Choroid plexus epithelial cell (primary cell): ENCODE data around the gene STAP2.

Experiments used
- DNase-seq: peaks from one replicate; pipeline ENCODE4 v3.0.0-alpha.2; 2010; ENCODE audit warnings: low read depth
- H3K4me3 ChIP-seq: 2 replicates; pipeline ENCODE4 v1.5.1; 2011; ENCODE audit warnings: low read depth, mild to moderate bottlenecking, control low read depth, low read length, moderate library complexity
- CTCF ChIP-seq: conservative IDR thresholded peaks from 2 replicates; pipeline ENCODE4 v1.5.1; 2011; ENCODE audit warnings: low read depth, mild to moderate bottlenecking, control low read depth, inconsistent platforms, low read length, moderate library complexity

STAP2 gene

DNA sequence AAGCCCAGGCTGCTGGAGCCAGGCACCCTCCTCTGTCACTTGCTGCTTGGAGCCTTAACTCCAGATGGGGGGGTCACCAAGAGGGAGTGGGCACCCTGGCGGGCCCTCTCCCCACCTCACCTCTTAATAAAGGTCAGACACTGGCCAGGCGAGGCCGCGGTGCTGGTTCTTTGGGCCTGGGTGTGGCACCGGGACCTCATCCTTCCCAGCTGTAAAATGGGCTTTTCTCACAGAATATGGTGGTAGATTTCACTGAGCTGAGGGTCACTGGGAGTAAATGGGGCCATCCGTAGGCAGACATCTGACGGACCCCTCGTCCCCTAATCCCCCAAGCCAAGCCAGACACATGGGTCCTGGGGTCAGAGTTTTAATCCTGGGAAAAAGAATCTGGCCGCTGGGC is 14.9 kb downstream of the STAP2 start:
- no peak for DNase-seq
- H3K4me3 ChIP-seq, result no peak overlapping the region
- no peak for TF ChIP-seq CTCF

- no peak for TF ChIP-seq CTCF
- no peak overlapping the region for H3K4me3 ChIP-seq
- no peak for DNase-seq
These were observed 15.5 kb downstream of the STAP2 start for GRCh38 chr19:4322942-4323665.

- no peak overlapping the region for H3K4me3 ChIP-seq
- no peak for TF ChIP-seq CTCF
- DNase-seq, result no peak
These were observed 18.2 kb downstream of the STAP2 start for GRCh38 chr19:4320419-4320818.

DNA sequence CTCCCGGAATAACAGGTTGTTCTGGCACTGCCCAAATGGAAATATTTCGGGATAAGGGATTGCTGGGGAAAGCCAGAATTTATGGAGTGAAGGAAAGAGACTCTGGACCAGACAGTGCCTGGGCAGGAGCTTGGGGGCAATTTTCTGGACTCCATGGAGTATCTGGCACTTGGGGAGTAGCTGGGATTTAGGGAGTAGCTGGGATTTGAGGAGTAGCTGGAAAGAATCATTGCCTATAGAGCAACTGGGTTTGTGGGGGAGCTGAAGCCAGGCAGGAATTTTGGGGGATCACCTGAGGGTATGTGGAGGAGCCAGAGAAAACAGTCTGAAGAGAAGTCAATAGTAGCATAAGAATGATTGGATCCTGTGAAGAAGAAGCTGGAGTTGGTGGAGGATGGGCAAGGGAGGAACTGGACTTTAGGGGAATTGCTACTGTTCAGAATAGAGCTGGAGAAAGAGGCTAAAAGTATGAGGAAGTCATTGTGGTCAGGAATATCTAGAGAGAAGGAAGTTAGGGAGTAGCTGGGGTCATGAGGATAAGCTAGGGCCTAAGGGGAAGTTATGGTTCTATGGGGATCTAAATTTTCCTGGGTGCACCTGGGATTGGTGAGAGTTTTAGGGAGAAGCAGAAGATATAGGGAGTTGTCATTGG is 19.4 kb downstream of the STAP2 start:
- no peak overlapping the region for H3K4me3 ChIP-seq
- no peak for DNase-seq
- no peak for TF ChIP-seq CTCF

DNA sequence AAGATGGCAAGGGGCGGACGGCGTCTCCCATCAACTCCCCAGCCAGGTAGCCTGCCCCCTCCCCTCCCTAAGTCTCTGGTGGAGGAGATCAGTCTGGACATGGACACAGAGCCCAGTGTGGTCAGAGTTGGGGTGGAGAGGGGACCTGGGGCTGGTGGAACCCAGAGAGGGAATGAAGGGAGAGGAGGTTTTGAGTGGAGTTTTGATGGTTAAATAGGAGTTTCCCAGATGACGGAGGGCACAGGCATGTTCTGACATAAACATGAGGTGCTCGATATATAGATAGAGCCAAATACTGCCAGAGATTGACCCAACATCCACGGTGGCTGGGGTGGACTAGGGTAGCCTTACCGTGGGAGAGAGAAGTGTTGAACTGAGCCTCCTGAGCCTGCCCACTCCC is 20.2 kb downstream of the STAP2 start:
- no peak for TF ChIP-seq CTCF
- H3K4me3 ChIP-seq, result no peak overlapping the region
- no peak for DNase-seq

- DNase-seq, result peak; percentile 23
- TF ChIP-seq CTCF, result no peak
- no peak overlapping the region for H3K4me3 ChIP-seq
These were observed 21.7 kb downstream of the STAP2 start for GRCh38 chr19:4316956-4317355.
